HG03175 (cell line): ENCODE data around the gene ATG2A.

Experiments used
- ATAC-seq: cut with Tn5 transposase; IDR thresholded peaks from one replicate; pipeline ENCODE4 v1.9.1; 2021; ENCODE audit warnings: mild to moderate bottlenecking, moderate library complexity; ENCODE audit not compliant: unreplicated experiment

The ATG2A gene

DNA sequence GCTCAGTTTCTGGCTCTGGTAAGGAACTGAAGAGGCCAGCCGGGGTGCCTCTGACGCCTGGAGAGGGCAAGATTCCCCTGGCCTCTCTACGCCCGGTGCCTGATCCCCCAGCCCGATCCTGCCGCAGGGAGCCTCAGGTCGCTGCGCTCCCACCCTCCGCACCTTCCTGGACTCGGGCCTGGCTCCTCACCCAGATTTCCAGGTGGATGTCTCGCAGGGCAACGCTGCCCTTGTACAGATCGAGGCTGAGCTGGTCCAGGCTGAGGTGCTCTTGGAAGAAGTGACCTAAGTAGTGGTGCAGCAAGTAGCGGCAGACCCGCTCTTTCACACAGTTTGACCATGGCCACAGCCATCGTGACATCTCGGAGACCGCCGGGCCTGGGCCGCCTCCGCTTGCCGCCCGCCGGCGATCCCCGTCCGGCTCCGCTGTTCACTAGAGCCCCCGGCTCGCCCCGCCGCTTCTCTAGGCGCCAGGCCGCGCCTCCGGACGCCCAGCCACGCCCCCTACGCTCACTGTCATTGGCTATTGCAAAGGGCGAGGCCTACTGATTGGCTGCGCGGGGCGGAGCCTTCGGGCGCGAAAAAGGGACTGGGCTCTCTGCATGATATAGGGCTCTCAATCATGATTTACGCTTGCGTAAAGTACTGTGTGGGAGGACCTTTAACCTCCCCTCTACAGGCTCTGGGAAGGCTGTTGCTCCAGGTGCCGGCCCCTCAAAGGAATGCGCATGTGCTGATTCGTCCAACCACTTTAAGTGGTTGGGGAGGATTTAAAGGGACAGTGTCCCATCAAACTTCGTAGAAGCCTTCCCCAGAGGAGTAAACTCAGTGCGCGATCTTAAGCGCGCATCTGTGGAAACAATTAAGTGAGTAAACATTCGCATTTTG is at the start of gene ATG2A:
TSS of gene ATG2A (minus strand) at position 435 of the 888 bp plus-strand sequence. CDS start at position 361, 74 bp downstream.
- peak; percentile 95 for ATAC-seq

DNA sequence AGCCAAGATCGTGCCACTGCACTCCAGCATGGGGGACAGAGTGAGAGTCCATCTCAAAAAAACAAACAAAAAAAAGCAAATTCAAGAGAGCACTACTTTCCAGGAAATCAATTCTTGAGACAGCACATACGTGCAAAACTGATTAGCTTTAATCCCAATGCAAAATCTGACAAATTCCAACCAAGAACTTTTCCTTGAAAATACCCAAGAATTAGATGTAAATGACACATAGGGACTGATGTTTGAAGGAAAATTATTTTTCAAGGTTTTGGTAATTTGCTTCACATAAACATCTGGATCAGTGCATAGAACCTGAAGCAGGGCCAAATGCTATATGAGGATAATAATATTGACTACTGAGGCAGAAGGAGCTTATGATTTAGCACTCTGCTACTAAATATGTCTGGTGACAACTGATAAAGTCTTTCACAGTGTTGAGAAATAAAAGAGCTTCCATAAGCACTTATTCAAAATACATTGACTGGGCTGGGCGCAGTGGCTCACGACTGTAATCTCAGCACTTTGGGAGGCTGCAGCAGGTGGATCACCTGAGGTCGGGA is 46.1 kb upstream of the ATG2A start:
- no peak for ATAC-seq

DNA sequence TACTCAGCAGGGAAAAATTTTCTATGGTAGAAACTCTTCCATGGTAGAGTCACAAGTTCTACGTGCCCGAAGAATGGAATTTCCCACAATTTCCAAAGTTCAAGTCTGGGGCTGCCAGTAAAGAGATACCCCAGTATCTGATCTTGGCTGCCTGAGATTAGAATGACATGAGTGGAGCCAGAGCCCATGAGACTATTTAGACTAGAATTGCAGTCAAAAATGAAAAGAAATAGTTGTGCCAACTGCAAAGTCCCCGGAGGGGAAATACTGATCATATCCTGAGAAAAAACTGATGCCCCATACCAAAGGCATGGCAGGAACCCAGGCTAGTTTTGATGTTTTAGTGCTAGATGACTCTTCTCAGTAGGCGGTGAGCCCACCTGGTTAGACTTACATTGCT is 43.7 kb upstream of the ATG2A start:
- no peak for ATAC-seq

DNA sequence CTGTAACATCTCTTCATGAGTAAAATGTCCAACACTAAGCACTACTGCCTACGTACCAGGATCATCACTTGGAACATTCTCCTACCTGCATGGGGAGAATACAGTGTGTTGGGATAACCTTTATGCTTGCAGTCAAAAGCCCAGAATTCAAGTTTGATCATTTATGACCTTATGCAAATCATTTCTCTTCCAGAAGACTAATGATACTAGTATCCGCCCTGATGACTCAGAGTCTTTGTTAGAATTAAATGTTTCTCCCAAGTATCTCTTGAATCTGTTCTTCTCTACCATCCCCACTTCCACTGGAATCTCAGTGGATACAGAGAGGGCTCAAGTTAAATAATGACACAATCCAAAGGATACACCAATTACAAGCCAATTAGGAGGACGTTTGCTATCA is 42.5 kb upstream of the ATG2A start:
- no peak for ATAC-seq

DNA sequence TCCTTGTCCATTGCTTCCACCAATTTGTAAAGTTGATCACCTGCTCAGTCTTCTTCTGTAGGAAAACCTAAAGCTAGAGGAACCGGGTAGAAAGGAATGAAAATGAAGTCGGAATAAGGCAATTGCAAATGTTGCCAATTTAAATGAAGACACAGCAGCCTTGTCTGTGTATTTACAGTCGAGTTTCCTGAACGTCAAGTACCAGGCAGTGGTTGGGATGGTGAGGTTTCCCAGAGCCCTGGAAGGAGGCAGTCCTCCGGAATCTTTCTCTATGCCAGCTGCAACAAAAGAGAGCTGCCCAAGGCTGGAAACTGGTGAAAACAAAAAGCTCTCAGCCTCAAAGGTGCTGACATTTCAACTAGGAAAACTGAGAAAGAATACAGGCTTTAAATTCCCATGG is 37.2 kb upstream of the ATG2A start:
- ATAC-seq = no peak

DNA sequence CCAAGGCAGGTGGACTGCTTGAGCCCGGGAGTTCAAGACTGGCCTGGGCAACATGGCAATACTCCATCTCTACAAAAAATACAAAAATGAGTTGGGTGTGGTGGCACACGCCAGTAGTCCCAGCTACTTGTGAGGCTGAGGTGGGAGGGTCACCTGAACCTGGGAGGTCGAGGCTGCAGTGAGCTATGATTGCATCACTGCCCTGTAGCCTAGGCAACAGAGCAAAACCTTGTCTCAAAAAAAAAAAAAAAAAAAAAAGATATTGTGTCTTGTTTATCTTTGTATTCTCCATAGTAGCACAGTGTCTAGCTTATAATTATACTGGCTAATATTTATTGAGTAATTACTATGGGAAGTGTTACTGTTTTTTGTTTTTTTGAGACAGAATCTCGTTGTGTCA is 34.5 kb upstream of the ATG2A start:
- no peak for ATAC-seq

DNA sequence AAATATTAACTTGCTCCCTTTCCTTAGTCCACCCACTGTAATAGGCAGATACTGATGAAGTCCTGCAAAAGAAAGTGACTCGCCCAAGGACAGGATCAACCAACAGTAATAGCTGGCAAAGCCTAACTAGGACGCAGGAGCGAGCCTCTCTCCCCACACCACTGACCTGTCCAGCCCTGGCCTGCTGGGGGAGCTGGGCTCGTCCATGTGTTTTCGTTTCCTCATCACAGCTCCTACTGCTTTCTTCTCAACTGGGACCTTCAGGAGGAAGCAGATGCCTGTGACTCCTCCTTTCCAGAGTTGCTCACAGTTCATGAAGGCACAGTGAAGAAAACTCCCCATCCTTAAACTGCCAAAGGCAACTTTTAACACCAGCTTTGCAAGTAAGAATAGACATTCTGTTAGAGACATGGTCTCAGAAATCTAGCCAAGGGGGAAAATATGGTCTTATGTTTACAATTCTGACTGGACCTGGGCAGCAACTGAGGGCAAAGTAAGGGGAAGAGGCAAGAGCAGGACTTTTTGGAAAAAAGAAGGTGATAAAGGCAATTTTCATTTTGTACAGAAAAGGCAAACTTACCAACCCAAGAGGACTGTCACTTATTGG is 30.3 kb upstream of the ATG2A start:
- no peak for ATAC-seq

DNA sequence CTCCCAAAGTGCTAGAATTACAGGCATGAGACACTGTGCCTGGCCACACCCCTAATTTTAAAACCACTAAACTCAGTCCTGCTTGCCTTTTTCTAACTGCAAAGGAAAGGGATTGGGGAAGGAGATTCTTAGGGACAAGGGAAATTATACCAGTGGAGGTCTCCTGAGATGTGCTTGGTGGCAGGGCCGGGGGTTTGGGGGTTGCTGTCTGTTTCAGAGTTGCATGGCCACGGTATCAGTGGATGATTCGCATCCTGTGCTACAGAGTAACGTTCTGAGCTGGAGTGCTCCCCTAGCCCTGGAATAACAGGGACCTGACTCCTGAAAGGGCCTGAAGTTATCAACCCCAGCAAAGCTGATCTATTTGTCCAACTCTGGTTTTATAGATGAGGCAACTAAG is 19.5 kb upstream of the ATG2A start:
- no peak for ATAC-seq

DNA sequence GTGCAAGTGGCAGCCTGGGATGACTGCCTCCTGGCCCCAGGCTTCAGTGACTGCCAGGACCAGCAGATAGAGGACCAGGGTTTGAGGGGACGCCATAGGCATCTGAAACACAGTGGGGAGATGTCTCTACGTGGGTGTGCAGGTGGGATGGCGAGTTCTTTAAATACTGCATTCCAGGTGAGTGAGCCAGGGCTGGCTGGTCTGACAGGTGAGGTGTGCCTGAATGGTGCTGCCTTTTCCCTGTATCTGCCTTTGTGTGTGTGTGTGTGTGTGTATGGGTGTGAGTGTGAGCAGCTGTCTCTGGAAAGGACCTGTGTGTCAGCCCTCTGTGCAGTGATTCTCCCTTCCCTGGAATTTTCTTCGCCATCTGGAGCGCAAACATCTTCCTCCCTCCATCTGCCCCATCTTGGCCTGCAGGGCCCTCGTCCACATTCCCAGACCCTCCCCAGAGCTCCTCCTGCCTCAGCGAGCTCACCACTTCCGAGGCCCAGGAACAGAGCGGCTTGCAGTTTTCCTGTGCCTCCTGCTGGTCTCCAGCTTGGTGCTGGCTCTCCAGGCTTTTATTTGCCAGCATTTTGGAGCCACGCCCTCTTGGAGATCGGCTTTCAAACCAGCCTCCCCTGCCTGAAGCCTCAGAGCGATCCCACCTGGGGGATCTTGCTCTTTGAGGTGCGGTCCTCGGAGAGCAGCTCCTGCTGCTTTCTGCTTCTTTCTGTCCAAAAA is 18.5 kb upstream of the ATG2A start, which contains the start of gene GPHA2:
TSS of gene GPHA2 (minus strand) at position 535 of the 723 bp plus-strand sequence. CDS start at position 102, 433 bp downstream.
- ATAC-seq = no peak

DNA sequence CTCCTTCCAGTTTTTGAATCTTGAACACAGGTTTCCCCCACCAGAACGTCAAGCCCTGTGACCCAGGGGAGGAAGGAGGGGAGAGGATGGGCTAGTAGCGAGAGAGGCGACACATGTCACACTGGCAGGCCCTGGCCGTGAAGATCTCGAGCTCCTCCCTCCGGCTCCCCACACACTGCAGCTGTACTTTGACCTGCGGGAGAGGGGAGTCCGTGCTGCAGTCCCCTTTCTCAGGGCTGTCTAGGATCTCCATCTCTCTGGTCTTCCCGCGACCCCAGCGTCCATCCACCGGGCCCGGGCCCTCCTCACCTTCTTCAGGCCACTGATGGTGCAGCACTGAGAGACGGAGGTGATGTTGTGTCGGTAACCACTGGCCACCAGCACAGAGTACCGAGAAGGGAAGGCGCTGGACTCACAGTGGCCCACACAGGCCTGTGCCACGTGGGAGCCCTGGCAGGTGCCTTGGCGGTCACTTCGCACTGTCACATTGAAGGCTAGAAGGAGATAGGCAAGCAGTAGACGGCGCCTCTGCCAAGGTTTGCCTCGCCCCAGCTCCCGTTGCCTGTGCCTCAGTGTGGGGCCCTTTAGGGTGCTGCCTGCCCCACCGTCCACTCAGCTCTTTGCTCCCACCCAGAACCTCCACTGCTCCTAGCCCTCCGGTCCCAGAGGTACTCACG is 17.8 kb upstream of the ATG2A start:
- ATAC-seq = no peak

DNA sequence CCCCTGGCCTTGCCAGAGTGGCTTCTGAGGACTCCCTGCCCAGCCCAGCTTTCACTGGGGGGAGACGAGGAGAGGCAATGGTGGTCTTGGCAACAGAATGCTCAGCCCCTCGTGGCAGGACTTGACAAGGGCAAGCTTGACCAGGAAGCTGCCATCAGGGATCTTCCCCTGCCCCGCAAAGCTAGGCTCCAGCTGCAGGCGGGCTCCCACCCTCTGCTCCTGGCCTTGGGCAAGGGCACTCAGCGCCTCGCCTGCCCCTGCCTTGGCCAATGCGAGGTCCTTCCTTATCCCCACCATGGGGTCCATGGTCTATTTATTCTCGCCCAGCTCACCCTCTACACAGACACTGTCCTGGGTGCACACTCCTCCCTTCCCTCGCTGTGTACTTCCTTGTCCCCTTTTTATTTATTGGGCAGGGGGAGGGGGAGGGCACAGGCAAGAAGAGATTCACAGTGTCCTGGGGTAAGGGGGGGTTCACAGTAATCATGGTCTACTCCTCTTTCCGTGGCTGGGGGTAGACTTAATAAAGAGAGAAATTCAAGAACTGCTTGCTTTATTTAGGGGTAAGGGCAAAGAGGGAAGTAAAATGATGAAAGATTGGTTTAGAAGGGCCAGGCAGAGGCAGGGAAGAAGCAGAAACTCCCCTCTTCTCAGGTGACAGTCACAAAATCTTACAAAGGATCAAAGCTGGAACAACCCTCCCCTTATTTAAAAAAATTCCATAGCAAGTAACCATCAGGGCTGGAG is 17.1 kb upstream of the ATG2A start:
- no peak for ATAC-seq

DNA sequence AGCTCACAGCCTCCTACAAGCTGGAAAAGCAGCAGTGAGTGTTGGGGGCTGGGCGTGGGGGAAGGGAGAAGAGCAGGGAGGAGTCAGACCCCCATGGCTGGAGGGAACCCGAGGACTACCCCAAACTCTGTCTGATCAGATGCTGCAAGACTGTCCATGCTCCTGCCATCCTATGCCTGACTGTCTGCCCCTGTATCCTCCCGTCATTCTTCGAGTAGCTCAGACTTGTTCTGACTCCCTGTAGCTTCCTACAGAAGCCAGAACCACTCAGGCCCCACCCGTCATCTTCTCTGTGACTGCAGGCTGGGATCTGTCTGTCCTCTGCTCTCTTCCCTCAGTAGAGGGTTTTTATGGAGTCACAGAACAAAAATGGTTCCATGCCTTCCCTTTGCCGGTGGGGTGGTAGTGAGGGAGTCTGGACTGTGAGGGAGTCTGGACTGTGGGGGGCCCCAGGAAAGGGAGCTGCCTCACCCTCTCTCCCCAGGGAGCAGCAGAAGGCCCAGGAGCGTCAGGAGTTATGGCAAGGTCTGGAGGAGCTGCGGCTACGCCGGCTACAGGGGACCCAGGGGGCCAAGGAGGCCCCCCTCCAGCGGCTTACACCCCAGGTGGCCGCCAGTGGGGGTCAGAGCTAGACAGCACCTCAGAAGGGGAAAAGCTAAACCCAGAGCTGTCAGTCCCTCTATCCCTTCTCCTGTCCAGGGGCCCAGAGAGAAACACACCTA is 16.4 kb upstream of the ATG2A start:
- no peak for ATAC-seq

DNA sequence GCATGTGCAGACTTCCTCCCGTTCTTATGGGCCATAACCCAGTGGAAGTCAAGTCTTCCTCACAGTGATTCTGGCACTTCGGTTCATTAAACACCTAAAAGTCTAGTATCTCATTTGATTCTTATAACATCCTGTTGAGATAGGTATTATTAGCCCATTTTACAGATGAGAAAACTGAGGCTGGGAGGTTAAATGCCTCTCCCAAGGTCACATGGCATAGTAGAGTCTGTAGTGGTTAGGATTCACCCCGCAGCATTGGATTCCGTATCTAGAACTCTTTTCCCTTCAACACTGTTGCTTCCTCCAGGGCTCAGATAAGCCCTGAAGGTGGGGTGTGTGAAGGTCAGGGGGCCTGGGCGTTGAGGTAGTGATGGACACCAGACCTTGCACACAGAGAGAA is 15.3 kb upstream of the ATG2A start:
- no peak for ATAC-seq

DNA sequence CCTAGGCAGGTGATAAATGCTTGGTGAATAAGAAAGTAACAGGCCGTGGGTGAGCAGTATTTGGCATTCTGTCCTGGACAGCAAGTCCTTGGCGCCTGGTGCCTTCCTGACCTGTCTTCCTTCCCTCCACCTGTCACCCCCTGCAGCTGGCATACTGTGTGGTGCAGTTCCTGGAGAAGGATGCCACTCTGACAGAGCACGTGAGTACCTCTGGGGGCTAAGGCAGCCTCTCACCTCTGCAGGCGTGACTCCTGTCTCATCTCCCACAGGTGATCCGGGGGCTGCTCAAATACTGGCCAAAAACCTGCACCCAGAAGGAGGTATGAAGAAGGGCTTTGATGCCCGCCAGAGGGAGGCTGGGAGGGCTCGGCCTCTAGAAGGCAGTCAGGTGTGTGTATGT is 14.3 kb upstream of the ATG2A start:
- ATAC-seq = no peak

DNA sequence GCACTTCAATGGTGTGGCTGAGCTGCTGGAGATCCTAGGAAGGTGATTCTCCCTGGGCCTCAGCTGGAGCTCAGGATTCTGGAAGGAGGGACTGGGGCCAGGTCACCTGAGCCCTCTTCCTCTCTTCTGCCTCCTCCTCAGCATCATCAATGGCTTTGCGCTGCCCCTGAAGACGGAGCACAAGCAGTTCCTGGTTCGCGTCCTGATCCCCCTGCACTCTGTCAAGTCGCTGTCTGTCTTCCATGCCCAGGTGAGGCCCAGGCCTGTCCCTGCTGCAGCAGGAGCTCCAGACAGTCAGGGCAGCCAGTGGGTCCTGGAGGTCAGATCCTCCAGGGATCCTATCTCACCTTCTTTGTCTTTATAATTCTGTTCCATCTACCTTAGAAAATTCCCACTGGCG is 13.3 kb upstream of the ATG2A start:
- no peak for ATAC-seq

DNA sequence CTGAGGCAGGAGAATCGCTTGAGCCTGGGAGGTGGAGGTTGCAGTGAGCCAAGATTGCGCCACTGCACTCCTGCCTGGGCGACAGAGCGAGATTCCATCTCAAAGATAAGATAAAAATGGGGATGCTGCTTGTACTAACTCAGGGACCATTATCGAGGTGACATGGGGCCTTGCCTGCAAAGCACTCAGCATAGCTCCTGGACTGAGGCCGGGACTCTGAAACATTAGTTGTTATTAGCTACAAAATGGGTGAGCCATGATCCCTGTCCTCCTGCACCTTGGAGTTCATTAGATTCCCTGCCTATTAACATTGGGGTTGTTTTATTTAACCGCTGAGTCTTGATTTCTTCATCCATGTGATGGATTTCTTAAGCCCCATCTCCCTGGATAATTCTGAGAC is 12.6 kb upstream of the ATG2A start:
- no peak for ATAC-seq

DNA sequence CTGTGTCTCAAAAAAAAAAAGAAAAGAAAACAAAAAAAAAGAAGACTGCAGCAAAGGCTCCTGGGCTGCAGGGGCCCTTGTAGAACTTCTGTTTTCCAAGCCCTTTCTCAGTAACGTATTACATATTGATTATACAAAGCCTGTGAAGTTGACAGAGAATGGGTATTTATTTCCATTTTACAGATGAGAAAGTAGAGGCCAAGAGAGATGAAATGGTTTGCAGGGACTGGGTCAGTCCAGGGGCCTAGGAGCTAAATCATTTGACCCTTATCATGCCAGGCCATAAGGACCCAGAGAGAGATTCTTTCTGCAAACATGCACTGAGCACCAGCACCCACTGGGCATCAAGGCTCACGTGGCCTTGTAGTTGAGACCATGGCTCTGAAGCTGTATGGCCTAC is 11.9 kb upstream of the ATG2A start:
- ATAC-seq = no peak

DNA sequence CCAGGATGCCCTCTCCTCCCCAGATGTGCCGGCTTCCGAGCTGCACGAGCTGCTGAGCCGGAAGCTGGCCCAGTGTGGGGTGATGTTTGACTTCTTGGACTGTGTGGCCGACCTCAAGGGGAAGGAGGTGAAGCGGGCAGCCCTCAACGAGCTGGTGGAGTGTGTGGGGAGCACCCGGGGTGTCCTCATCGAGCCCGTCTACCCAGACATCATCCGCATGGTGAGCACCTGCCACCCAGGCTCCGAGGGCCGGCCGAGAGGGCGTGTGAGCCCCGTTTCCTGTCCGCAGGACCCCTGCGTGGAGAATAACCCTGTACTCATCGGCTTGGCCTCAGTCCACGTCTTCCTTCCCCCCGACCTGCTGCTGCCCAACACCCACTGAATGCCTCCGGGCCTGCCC is 9.7 kb upstream of the ATG2A start:
- ATAC-seq = no peak
